GM18873 (cell line): Measurements from ENCODE around the gene EEF1AKMT3.

Source experiments
- ATAC-seq: cut with Tn5 transposase; IDR thresholded peaks from one replicate; pipeline ENCODE4 v1.9.1; 2021; ENCODE audit warnings: mild to moderate bottlenecking, moderate library complexity, moderate number of reproducible peaks; ENCODE audit not compliant: unreplicated experiment, low FRiP score

Gene EEF1AKMT3

DNA sequence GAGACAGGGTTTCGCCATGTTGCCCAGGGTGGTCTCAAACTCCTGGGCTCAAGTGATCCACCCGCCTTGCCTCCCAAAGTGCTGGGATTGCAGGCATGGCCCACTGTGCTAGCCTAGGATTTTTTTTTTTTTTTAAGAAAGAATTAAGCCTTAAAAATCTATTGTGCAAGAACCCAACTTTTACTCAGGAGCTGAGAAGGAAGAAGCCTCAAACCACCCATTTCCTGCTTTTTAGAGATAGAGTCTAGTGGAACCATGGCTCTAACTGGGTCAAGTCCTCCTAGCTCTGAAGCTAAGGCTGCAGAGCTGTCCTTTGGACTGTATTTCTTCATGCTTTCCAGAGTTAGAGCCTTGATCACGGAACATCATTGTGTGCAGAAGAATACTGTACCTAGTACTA is 8.8 kb downstream of the EEF1AKMT3 start:
- no peak for ATAC-seq

DNA sequence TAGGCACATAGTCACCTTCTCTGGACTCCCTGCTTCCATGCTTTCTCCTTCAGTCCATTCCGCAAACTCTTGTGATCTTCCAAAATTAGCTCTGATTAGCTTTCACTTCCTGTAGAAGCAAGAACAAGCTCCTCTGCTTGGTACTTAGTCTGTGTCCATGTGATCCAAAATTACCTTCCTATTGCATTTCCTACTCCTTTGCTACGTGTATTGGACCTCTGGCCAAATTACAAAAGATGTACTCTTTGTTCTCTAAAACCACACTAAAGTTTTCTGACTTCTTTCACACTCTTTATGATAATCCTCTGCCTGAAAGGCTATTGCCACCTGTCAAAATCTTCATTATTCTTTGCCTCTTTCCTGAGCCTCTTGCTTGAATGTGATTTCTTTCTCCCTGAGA is 9.4 kb downstream of the EEF1AKMT3 start:
- ATAC-seq: no peak

DNA sequence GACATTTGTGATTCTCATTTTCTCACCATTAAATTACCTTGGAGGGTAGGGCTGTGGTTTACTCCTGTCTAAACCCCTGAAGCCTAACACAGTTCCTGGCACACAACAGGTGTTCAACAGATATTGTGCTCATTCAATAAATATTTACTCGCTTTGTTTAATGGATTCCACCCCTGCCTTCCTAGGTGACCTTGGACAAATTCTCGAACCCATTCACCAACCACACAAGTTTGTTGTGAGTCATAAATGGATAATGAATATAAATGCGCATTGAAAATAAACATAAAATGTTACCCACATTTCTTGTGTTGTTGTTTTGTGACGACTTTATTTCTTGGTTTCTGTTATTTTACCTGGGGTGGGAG is 9.8 kb downstream of the EEF1AKMT3 start:
- no peak for ATAC-seq

DNA sequence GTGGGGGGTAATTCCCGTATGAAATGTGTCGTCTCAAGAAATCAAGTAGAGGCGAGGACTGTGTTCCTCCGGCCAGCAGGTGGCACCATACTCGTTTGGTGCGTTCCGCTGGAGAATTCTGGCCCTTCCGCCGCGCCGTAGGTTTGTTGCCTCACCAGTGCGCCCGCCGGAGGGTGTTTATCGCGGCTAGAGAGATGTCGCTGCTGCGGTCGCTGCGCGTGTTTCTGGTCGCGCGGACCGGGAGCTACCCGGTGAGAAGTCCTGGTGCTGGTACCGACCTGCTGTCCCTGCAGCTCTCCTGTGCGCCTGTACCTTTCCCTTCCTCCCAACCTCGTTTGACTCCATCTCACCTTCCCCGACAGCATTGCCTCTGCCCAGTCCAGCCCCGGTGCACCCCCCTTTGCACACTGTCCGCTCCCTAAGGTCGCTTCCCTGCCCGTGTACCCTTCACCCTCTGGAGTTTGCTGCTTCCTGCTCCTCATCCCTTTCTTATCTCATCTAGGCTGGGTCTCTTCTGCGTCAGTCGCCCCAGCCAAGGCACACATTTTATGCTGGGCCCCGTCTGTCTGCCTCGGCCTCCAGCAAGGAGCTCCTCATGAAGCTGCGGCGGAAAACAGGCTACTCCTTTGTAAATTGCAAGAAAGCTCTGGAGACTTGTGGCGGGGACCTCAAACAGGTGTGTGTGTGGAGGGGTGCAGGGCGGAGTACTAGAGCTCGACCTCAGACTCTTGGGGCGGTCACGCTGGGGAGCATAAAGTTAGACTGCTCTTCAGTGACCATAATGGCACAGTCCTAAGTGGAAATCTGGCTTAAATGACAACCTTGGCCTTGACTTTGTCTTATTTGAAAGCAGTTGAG is 10.4 kb downstream of the EEF1AKMT3 start, which contains the start of gene TSFM:
TSS of gene TSFM (plus strand) at position 180 of the 858 bp plus-strand sequence. CDS start at position 195, 15 bp downstream.
- peak; percentile 67 for ATAC-seq

DNA sequence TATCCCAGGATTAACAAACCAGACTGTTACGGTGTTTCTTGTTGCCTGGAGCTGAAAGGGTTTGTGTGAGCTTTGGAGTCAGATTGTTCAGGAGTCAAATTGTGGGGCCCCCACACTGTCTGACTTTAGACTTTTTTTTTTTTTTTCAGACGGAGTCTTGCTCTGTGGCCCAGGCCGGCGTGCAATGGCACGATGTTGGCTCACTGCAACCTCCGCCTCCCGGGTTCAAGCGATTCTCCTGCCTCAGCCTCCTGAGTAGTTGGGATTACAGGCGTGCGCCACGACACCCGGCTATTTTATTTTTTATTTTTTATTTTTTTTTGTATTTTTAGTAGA is 11.0 kb downstream of the EEF1AKMT3 start:
- no peak for ATAC-seq

DNA sequence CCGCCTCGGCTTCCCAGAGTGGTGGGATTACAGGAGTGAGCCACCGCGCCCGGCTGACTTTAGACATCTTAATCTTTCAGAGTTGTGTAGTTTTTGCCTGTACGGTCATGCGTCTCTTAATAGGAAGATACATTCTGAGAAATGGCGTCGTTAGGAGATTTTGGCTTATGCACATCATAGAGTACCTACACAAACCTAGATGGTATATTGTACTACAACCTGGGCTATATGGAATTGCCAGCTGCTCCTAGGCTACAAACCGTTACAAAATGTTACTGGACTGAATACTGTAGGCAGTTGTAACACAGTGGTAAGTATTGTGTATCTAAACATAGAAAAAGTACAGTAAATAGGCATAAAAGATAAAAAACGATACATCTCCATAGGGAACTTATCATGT is 11.4 kb downstream of the EEF1AKMT3 start:
- no peak for ATAC-seq

DNA sequence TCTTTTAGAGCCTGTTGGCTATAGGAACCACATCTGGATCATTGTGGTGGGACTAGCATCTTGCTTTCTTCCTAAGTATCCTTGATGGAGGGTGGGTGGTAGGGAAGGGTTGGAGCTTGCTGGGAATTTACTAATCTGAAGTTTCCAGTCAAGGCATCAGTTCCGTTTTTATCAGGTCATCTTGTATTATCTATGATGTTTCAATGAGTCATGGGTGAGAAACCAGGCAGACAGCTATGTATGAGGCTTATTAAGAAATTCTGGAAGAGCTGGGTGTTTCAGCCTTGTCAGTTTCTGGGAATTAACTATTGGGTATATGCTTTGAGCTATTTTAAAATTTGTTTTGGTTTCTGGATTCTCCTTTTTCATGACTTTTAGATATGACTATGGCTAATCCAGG is 21.5 kb downstream of the EEF1AKMT3 start:
- no peak for ATAC-seq

DNA sequence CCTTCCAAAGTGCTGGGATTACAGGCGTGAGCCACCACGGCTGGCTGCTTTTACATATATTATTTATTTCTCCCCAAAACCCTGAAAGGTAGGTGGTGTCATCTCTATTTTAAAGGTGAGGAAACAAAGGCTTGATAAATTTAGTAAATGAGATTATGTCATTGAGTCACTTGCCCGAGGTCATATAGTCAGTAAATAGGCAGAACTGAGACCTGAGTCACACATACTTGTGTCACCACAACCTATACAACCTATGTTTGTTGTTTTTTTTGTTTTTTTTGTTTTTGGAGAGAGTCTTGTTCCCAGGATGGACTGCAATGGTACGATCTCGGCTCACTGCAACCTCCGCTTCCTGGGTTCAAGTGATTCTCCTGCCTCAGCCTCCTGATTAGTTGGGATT is 22.9 kb downstream of the EEF1AKMT3 start:
- ATAC-seq: no peak

DNA sequence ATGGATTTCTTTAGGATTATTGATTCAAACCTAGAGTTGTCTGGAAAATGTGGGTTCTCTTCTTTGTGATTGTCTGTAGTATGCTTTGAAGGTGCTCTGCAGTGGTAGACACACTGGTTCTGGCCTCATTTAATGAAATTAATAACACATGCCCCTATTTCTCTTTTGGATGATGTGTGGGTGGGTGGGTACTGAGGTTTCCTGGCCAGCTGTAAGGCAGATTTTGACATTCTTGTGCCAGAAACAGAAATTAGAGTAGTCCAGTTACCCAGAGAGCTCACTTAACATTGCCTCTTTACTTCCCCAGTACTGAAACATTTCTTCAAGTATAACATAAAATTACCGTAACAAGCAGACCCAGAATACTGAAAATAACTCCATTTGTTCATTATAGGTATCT is 24.6 kb downstream of the EEF1AKMT3 start:
- ATAC-seq: no peak

DNA sequence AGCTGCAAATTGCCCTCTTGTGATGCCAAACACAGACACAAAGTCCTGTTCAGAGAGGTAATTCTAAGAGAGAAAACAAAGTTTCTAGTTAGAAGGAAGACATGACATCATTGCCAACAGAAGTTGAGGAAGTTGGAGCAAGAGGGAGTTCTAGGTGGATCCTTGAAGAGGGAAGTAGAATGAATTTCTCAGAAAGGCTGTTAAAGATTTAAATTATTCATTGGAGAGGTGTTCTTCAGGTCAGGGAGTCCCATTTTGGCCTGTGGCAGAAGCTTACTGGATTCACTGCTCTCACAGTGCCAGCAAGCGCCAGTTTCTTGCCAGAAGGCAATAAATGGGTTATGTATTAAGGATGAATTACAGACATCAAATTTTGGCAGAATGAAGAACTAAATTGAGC is 25.5 kb downstream of the EEF1AKMT3 start:
- no peak for ATAC-seq

DNA sequence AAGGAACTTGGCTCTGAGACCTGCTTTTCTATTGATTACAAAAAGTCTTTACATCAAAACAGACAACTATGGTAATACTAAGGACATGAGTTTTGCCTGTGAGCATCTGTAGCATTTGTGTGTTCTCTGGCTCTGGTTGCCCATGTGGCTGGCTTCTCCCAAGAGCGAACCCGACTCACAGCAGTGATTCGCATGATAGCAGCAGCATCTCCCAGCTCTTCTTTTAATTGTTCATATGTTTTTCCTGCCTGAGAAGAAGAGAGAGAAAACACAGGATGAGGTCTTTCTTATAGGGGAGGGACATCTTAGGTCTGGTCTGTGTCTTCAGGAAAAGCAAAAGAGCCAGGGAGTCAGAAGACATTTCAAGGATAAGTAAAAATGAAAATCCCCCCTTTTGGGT is 28.6 kb downstream of the EEF1AKMT3 start:
- no peak for ATAC-seq

DNA sequence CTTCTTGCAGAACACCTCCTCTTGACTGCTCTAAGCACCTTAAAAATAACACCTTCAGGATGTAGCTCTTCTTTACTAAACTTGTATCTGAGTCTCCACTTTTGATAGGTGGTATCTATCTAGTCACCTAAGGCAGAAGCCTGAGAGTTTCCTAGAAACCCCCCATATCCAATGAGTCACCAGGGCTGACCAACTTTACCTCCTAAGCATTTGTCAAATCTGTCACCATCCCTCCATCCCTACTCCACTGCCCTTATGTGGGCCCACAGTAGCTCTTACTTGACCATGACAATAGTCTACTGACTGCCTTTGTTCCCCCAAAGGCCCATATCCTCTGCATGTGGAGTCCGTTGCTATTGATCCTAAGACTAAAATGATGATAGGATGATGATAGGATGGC is 30.2 kb downstream of the EEF1AKMT3 start:
- ATAC-seq: no peak

DNA sequence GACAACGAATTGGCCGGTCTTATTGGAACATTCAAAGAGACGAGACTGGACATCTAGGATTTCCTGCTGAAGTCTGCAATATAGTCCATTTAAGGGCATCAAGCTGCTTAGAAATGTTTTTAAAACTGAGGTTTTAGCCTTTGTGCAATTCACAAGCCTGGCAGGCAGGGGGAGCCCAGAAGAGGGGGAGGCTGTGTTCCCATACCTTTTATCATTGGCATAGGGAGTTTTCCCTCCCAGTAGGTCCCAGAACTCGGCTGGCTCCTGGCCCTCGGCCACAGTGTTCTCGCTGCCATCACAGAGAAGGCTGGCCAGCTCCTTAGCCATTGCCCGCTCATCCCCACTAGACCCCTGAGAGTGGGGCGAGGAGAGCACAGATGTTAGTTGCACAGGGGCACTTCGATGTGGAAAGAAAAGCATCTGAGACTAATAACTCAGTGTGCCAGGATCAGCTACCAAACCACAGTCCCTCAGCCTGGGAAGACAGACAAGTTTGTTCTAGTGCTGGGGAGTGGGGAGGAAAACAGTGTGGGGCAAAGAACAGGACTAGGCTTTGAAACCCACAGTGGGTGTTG is 31.0 kb downstream of the EEF1AKMT3 start:
- ATAC-seq: no peak

DNA sequence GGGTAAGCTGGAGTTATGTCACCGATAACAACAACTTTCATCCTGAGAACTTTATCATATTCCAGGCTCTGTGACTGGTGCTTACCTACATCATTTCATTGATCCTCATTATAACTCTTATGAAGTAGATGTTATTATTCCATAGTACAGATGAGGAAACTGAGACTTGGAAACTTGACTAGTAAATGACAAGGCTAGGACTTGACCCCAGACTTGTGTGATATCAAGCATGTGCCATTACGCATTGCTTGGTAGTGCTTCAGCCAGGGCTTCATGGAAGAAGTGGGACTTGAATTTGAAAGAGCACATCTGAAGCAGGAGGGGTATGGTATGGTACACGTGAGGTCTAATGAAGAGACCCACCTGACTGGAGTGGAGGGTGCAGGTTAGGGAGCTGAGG is 34.3 kb downstream of the EEF1AKMT3 start:
- no peak for ATAC-seq

DNA sequence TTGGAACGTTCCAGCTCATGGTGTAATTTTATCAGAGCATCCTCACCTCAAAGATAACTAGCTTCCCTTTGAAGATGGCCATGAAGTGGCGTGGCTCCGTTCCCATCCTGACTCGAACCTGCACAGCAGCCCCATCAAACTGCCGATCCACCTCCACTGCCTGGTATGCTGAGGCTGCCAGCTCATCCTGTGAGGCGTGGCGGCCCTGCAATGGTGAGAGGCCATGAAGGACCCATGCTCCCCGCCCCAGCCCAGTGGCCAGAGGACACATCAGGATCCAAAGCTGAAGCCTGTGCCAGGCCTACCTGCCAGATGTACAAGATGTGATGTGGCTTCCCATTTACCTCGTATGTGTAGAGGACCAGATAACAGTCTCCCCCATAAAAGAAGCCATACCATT is 34.9 kb downstream of the EEF1AKMT3 start:
- ATAC-seq: no peak

DNA sequence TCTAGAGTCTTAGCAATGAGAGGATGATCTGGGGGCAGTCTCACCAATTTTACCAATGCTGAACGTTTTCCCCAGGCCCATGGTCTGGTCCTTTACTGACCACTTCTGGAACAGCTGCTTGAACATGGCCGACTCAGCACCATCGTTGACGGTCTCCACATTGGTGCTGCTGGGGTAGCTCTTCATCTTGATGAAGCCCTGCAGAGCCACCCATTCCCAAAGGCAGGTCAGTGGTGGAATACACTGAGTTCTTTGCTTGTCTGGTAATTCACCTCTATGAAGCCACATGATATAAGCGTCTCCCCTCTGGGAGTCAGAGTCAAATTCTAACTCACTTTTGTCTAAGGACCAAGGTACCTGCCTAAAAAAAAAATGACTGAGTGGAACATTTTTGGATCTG is 35.9 kb downstream of the EEF1AKMT3 start:
- no peak for ATAC-seq

DNA sequence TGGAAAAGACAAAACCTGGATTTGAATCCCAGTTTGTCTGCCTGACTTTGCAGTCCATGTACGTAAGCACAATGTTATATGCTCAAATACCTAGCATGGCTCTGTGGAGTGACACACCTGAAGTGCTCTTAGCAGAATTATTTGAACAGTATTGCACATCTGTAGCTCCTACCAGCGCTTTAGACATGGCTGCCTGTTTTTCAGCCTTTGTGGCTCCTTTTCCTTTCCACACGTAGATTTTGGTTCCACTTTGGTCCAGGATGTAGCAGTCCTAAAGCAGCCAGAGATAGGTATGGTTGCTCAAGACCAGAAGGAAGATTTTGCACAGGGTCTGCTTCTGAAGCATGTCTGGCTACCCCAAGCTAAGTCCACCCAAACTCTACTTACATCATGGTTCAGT is 37.0 kb downstream of the EEF1AKMT3 start:
- ATAC-seq: no peak

DNA sequence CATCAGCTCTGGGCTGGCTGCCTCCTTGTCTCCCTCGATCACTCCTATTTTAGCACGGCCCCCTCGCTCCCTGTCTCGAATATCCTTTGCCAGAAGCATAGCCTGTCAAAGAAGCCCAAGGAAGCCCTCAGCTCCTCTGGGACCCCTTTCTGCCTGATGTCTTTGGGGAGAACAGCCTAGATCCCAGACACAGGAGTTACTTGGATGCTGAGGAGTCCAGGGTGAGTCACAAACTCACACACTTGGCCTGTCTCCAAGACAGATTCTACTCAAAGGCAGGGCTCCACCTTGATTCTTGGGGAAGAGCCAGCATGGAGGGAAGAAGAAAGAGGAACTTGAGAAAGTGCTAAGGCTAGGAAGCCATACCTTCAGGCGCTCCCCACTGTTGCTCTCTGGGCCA is 38.0 kb downstream of the EEF1AKMT3 start:
- ATAC-seq: no peak

DNA sequence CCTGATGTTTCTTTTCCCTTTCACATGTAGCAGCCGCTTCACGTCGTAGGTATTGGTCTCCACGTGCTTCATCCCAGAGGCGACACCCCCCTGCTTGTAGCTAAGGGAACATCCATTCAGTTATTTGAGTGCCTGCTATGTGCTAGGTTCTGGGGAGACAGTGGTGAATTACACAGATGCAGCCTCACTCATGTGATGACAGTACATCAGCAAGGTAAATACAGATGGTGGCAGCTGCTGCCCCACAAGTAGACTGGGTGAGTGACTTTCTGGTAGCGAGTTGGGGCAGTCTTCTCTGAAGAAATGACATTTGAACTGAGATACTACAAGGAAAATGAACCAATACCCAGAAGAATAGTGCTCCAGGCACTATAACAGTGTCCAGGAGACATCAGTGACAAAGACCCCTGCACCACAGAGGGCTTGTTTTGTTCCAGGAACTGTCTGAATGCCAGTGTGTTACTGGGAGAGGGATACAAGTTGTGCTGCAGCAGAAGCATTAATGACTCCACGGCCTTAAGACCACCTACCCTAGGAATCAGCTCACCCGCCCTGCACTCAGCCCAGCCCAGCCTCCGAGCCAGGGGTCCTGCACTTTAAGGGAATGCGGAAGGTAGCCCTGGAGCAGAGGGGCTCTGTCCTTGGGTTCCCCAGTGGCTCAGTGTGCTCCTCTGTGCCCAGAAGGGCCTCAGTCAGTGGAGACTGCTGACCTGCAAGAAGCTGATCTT is 38.8 kb downstream of the EEF1AKMT3 start:
- no peak for ATAC-seq

DNA sequence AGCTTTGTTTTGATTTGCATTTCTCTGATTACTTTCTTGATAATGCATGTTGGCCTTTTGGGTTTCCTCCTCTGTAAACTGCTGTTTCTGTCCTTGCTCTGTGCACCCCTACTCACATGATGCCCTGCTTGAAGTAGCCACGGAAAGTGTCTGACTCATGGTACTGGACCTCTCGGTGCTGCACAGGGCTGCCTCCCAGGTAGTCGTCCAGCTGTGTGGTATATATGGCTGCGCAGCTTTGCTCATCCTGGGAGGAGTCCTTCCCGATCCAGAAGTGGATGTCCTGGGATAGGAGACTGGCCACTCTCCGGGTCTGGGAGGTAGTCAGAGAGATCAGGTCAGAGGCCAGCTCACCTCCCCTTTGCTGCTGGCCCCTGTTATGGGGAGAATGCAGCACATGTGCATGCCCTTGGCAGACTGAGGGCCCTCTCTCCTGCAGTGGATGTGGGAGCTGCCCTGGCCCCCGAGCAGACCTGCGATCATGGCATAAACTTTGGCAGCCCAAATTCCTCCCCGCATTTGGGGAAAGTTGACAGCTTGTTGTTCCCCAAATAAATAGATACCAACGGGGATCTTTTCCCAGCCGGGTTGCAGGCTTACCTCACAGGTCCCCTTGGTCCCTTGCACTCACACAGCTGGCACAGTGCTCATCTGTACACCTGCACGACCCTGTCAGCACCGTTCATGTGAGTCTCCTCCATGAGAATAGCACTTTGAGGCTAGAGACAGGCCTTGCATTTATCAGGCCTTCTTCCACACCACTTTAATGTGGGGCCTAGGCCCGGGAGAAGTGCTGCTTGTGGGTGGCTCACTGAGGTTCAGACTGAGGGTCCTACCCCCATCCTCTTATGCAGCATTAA is 40.9 kb downstream of the EEF1AKMT3 start:
- ATAC-seq: no peak
